SK-N-SH treated with all-trans-retinoic acid at 6 μM for 48 hours (cell line): ENCODE data around the gene MED7.

ENCODE experiments used
- ATAC-seq: fragments of 200-7000 bp; cut with Tn5 transposase; 3 replicates; pipeline ENCODE4 v1.9.1; 2020; ENCODE audit warnings: mild to moderate bottlenecking, moderate library complexity
- ARNTL ChIP-seq: fragments of 450-650 bp; formaldehyde crosslinking; IDR thresholded peaks from 2 replicates; pipeline ENCODE4 v1.5.0; 2020; ENCODE audit warnings: low read depth, mild to moderate bottlenecking, moderate library complexity, borderline replicate concordance
- BACH2 ChIP-seq: fragments of 250-450 bp; sonication (Bioruptor Pico); IDR thresholded peaks from 2 replicates; pipeline ENCODE4 v1.9.0; 2021; ENCODE audit warnings: mild to moderate bottlenecking, borderline replicate concordance
- CSDC2 ChIP-seq: fragments of 250-450 bp; sonication (Bioruptor Pico); IDR thresholded peaks from 2 replicates; pipeline ENCODE4 v1.5.0; 2020; ENCODE audit warnings: mild to moderate bottlenecking, moderate library complexity
- CSRNP3 ChIP-seq: fragments of 250-450 bp; sonication (Bioruptor Pico); IDR thresholded peaks from 2 replicates; pipeline ENCODE4 v1.5.1; 2021; ENCODE audit warnings: mild to moderate bottlenecking, moderate library complexity
- ESRRG ChIP-seq: fragments of 250-450 bp; sonication (Bioruptor Pico); IDR thresholded peaks from 2 replicates; pipeline ENCODE4 v1.6.1; 2021; ENCODE audit warnings: mild to moderate bottlenecking
- GLIS3 ChIP-seq: fragments of 250-450 bp; sonication (Bioruptor Pico); IDR thresholded peaks from 2 replicates; pipeline ENCODE4 v1.5.0; 2020; ENCODE audit warnings: mild to moderate bottlenecking, moderate library complexity
- OSR1 ChIP-seq: fragments of 250-450 bp; sonication (Bioruptor Pico); IDR thresholded peaks from 2 replicates; pipeline ENCODE4 v1.8.0; 2022; ENCODE audit warnings: moderate library complexity, mild to moderate bottlenecking, inconsistent platforms
- PATZ1 ChIP-seq: fragments of 250-450 bp; sonication (Bioruptor Pico); IDR thresholded peaks from 2 replicates; pipeline ENCODE4 v1.8.0; 2020; ENCODE audit warnings: mild to moderate bottlenecking, moderate library complexity, borderline replicate concordance
- POU6F1 ChIP-seq: fragments of 250-450 bp; sonication (Bioruptor Pico); IDR thresholded peaks from 2 replicates; pipeline ENCODE4 v1.8.0; 2021; ENCODE audit warnings: low read depth, mild to moderate bottlenecking, moderate library complexity, borderline replicate concordance
- PPARA ChIP-seq: fragments of 250-450 bp; sonication (Bioruptor Pico); IDR thresholded peaks from 2 replicates; pipeline ENCODE4 v1.5.0; 2020; ENCODE audit warnings: mild to moderate bottlenecking, borderline replicate concordance
- RARB ChIP-seq: fragments of 250-450 bp; sonication (Bioruptor Pico); IDR thresholded peaks from 2 replicates; pipeline ENCODE4 v1.8.0; 2021; ENCODE audit warnings: mild to moderate bottlenecking, moderate library complexity
- SNAI2 ChIP-seq: fragments of 250-450 bp; sonication (Bioruptor Pico); IDR thresholded peaks from 2 replicates; pipeline ENCODE4 v1.5.0; 2020; ENCODE audit warnings: mild to moderate bottlenecking, moderate library complexity
- TCF4 ChIP-seq: fragments of 250-450 bp; sonication (Bioruptor Pico); IDR thresholded peaks from 2 replicates; pipeline ENCODE4 v1.8.0; 2021; ENCODE audit warnings: mild to moderate bottlenecking, moderate library complexity, borderline replicate concordance
- TOX ChIP-seq: fragments of 250-450 bp; sonication (Bioruptor Pico); IDR thresholded peaks from 2 replicates; pipeline ENCODE4 v1.8.0; 2021; ENCODE audit warnings: mild to moderate bottlenecking, moderate library complexity, borderline replicate concordance
- ZFP3 ChIP-seq: fragments of 250-450 bp; sonication (Bioruptor Pico); IDR thresholded peaks from 2 replicates; pipeline ENCODE4 v1.5.0; 2020; ENCODE audit warnings: mild to moderate bottlenecking, moderate library complexity
- ZFP30 ChIP-seq: fragments of 450-650 bp; formaldehyde crosslinking; IDR thresholded peaks from 2 replicates; pipeline ENCODE4 v1.5.0; 2022; ENCODE audit warnings: mild to moderate bottlenecking, moderate library complexity
- ZNF565 ChIP-seq: fragments of 450-650 bp; formaldehyde crosslinking; conservative IDR thresholded peaks from 2 replicates; pipeline ENCODE4 v1.5.0; 2020; ENCODE audit warnings: low read depth, mild to moderate bottlenecking, moderate library complexity
- ZNF70 ChIP-seq: fragments of 450-650 bp; formaldehyde crosslinking; IDR thresholded peaks from 2 replicates; pipeline ENCODE4 v1.5.0; 2020; ENCODE audit warnings: mild to moderate bottlenecking, moderate library complexity
- ZNF8 ChIP-seq: fragments of 450-650 bp; formaldehyde crosslinking; IDR thresholded peaks from 2 replicates; pipeline ENCODE4 v1.5.0; 2020; ENCODE audit warnings: mild to moderate bottlenecking, moderate library complexity
- TF ChIP-seq, protein P1 (sequence below): fragments of 250-450 bp; sonication (Bioruptor Pico); IDR thresholded peaks from 2 replicates; pipeline ENCODE4 v1.5.1; 2020; ENCODE audit warnings: low read depth, mild to moderate bottlenecking, moderate library complexity
- TF ChIP-seq, protein P2 (sequence below): fragments of 250-450 bp; sonication (Bioruptor Pico); IDR thresholded peaks from 2 replicates; pipeline ENCODE4 v1.5.0; 2020; ENCODE audit warnings: mild to moderate bottlenecking, moderate library complexity

The MED7 gene

DNA sequence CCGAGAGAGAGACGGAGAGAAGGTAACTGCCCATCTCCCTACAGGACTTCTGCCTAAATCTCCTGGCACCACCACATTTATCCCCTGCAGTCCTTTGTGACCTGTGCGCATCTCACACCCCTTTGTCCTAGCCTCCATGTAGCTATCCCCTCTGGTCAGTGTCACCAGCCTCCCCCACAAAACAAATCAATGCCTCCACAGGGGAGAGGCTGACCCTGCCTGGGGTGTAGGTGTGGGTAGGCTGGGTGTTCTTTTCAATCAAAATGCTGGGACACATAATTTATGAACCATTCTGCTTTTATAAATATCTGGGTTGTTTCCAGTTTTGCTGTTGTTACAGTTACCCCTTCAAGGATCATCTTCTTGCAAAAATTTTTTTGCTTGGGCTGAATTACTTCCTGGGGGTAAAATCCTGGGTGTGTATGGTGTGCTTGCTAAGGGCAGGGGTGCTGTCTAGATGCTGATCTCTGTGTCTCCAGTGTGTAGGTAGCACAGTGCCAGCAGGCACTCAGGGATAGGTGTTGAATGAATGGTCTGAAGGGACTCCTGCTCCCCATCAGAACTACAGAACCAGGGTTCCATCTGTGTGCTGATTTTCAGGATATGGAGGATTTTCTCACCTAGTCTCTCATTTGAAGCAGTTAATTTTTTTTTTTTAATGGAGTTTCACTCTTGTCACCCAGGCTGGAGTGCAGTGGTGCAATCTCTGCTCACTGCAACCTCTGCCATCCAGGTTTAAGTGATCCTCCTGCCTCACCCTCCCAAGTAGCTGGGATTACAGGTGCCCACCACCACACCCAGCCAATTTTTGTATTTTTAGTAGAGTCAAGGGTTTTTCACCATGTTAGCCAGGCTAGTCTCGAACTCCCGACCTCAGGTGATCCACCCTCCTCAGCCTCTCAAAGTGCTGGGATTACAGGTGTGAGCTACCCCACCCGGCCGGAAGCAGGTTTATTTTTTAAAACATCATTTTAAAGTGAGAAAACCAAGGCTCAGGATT, 23.8 kb upstream of the MED7 start, which contains the start of gene GARIN3:
GARIN3 (minus strand) TSS at position 51 of the 1,000 bp plus-strand sequence. CDS start 96 bp downstream, outside the sequence.
- no peak for ATAC-seq
- no peak for TF ChIP-seq ZFP30 (CRISPR knock-in tag)
- no peak for TF ChIP-seq PPARA (CRISPR knock-in tag)
- no peak for TF ChIP-seq TOX
- TF ChIP-seq BACH2 (CRISPR knock-in tag): no peak
- TF ChIP-seq, protein P1, sequence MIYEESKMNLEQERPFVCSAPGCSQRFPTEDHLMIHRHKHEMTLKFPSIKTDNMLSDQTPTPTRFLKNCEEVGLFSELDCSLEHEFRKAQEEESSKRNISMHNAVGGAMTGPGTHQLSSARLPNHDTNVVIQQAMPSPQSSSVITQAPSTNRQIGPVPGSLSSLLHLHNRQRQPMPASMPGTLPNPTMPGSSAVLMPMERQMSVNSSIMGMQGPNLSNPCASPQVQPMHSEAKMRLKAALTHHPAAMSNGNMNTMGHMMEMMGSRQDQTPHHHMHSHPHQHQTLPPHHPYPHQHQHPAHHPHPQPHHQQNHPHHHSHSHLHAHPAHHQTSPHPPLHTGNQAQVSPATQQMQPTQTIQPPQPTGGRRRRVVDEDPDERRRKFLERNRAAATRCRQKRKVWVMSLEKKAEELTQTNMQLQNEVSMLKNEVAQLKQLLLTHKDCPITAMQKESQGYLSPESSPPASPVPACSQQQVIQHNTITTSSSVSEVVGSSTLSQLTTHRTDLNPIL (CRISPR knock-in tag): no peak
- TF ChIP-seq POU6F1: no peak
- TF ChIP-seq PATZ1 (CRISPR knock-in tag): no peak

DNA sequence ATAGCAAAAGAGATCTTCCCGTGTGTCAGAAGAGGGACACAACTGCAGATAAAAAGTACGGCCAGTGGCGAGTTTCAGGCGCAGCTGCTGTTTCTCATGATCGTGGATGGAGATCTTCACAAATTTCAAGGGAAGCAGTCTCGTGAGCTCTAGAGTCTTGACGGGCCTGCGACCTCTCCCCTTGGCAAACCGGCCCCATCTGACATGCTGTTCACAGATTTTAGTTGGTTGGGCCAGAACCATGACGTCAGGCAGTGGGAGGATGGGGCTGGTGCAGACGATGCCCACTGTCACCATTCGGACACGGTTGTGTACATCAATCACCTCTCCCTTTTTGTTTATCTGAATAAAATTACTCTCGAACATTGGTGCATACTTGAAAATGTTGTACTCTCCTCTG, 23.0 kb upstream of the MED7 start:
- ATAC-seq: no peak
- TF ChIP-seq GLIS3 (CRISPR knock-in tag) (no peak), ZFP3 (CRISPR knock-in tag) (no peak), PPARA (CRISPR knock-in tag) (no peak), BACH2 (CRISPR knock-in tag) (no peak), ZNF8 (no peak), OSR1 (CRISPR knock-in tag) (no peak)

DNA sequence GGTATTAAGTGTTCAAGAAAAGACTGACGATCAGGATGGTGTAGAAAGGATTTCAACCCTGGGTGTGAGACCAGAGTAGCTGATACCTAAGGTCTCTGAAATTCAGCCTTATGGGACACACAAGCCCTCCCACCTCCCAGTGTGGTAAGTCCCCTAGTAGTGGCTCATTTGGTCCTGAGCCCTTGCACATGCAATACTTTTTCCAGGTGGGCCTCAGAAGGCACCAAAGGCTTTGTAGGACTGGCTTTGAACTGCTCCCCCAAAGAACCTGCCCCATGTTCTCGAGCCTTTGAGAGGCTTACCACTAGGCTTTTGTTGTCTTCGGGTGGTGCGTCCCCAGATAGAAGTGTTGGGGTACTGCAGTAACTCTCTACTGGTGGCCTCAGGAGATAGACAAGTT, 22.6 kb upstream of the MED7 start:
- ATAC-seq: no peak
- no peak for TF ChIP-seq OSR1 (CRISPR knock-in tag)
- TF ChIP-seq, all 23 proteins: peak for 0

- ATAC-seq: no peak
- TF ChIP-seq SNAI2 (CRISPR knock-in tag) (no peak), RARB (CRISPR knock-in tag) (no peak), PPARA (CRISPR knock-in tag) (no peak), POU6F1 (no peak), ZNF70 (CRISPR knock-in tag) (no peak), PATZ1 (CRISPR knock-in tag) (no peak), ARNTL (no peak), GLIS3 (CRISPR knock-in tag) (no peak), CSRNP3 (CRISPR knock-in tag) (no peak), ESRRG (CRISPR knock-in tag) (no peak), BACH2 (CRISPR knock-in tag) (no peak), CSDC2 (no peak), ZNF8 (no peak), OSR1 (CRISPR knock-in tag) (no peak), TOX (no peak), ZNF565 (CRISPR knock-in tag) (no peak), TCF4 (CRISPR knock-in tag) (no peak)
- TF ChIP-seq, protein P2, sequence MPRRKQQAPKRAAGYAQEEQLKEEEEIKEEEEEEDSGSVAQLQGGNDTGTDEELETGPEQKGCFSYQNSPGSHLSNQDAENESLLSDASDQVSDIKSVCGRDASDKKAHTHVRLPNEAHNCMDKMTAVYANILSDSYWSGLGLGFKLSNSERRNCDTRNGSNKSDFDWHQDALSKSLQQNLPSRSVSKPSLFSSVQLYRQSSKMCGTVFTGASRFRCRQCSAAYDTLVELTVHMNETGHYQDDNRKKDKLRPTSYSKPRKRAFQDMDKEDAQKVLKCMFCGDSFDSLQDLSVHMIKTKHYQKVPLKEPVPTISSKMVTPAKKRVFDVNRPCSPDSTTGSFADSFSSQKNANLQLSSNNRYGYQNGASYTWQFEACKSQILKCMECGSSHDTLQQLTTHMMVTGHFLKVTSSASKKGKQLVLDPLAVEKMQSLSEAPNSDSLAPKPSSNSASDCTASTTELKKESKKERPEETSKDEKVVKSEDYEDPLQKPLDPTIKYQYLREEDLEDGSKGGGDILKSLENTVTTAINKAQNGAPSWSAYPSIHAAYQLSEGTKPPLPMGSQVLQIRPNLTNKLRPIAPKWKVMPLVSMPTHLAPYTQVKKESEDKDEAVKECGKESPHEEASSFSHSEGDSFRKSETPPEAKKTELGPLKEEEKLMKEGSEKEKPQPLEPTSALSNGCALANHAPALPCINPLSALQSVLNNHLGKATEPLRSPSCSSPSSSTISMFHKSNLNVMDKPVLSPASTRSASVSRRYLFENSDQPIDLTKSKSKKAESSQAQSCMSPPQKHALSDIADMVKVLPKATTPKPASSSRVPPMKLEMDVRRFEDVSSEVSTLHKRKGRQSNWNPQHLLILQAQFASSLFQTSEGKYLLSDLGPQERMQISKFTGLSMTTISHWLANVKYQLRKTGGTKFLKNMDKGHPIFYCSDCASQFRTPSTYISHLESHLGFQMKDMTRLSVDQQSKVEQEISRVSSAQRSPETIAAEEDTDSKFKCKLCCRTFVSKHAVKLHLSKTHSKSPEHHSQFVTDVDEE (CRISPR knock-in tag): no peak
These were observed 21.9 kb upstream of the MED7 start for GRCh38 chr5:157164521-157164920.
